Mammary epithelial cell (primary cell): ENCODE data around the gene WNT16.

Source experiments
- CTCF ChIP-seq, 2 donors: IDR thresholded peaks in 1 of 2; conservative IDR thresholded peaks in 1 of 2; 2 replicates each; pipeline ENCODE4 v1.5.1; 2011 to 2012; ENCODE audit warnings: inconsistent platforms in 2 of 2, low read length in 2 of 2, mild to moderate bottlenecking in 2 of 2, control low read depth in 1 of 2, low read depth in 1 of 2; ENCODE audit not compliant: insufficient read depth in 1 of 2; ENCODE audit errors: extremely low read depth in 1 of 2
- EZH2 ChIP-seq: IDR thresholded peaks from 2 replicates; pipeline ENCODE4 v1.6.1; 2012; ENCODE audit warnings: low read length, inconsistent platforms, borderline replicate concordance

GRCh38 chr7:121376979-121377378 is 48.2 kb downstream of the WNT16 start:
- TF ChIP-seq CTCF (conservative IDR thresholded peaks at IDR 0.05 in 1 of 2, IDR thresholded peaks at IDR 0.05 in 1 of 2; ENCODE audit: extremely low read depth in 1 of 2, insufficient read depth in 1 of 2, low read depth in 1 of 2, low read length in 2 of 2) (no peak), EZH2 (no peak)
